Putamen (tissue), 1 donor: Measurements from ENCODE around the gene SLC4A3.
A peak's percentile ranks its signal among the peaks of the same experiment; 100 is the strongest.
"Not testable (repeated sequence)": the region's sequence is repeated elsewhere in the genome, so short reads cannot be mapped to it uniquely, and the experiment has no call there.

Source experiments
- DNase-seq: peaks from one replicate; pipeline ENCODE4 v3.0.0-alpha.2; 2016; ENCODE audit warnings: low spot score

SLC4A3 gene

DNA sequence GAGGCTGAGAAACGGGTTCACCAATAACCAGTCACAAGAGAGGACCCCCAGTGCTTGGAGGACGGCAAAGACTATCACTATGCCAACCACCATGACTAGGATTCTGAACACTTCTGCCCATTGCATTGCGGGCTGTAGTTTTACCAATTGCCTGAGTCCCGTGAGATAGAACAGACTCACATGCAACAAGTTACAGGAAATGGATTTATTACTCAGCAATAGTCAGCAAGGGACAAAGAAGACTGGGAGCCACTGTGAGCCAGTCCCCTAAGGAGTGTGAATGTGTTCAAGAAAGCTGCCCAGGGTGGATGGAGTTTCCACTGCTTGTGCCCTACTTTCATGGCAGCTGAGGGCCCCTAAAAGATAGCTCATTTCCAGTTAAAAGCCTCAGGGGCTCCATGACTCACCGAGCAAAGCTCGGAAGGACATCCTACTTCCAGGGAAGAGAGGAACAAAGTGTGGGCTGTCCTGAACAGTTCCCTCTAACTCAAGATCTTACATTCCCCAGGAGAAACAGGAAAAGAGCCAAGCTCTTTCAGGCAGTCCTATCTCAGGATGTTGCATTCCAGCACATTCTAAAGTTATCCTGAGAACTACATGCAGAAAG is 54.4 kb downstream of the SLC4A3 start:
- DNase-seq, result no peak

DNA sequence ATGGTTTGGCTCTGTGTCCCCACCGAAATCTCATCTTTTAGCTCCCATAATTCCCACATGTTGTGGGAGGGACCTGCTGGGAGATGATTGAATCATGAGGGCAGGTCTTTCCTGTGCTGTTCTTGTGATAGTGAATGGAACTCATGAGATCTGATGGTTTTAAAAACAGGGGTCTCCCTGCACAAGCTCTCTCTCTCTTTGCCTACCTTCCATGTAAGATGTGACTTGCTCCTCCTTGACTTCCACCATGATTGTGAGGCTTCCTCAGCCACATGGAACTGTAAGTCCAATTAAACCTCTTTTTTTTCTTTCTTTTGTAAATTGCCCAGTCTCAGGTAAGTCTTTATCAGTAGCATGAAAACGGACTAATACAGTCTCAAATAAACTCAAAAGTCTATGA is 56.0 kb downstream of the SLC4A3 start:
- not testable (repeated sequence) for DNase-seq

DNA sequence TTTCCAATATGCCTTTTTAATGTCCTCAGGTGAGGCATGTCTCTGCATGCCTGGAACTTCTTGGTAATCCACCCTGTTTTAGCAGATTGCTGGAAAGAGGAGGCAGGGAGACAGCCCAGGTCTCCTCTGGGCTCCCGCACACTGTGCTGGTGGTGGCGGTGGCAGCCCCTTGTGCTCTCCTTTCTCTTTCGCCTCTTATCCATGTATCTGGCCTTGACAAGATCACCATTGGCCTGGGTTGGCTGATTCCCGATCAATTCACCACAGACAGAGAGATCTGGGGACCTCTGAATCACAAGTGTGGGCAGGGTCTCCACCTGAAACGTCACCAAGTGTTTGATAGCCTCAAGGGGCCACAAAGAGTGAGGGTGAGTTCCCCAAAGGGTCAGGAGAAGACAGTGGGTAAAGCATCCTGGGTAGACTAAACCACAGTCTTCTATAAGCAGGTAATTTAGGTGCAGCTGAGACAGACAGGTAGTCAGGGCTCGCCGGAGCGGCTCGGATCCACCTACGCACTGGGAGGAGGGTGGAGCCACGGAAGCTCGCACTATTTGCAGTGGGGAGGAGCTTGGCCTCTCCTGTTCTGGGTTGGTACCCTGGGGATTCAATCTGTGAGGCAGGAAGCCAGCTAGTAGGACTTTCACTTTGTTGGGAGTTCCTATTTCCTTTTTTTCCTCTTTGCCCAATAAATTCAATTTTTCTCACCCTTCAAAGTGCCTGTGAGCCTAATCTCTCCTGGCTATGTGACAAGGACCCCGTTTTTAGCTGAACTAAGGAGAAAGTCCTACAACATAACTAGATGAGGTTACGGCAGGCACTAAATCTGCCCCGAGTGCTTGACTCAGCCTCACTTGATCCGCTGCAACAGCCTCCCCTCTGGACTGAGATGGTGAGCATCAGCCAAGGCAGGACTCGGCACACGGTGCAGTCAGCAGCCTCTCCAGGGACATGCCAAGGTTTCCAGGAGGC is 57.6 kb downstream of the SLC4A3 start:
- peak; percentile 43 for DNase-seq

DNA sequence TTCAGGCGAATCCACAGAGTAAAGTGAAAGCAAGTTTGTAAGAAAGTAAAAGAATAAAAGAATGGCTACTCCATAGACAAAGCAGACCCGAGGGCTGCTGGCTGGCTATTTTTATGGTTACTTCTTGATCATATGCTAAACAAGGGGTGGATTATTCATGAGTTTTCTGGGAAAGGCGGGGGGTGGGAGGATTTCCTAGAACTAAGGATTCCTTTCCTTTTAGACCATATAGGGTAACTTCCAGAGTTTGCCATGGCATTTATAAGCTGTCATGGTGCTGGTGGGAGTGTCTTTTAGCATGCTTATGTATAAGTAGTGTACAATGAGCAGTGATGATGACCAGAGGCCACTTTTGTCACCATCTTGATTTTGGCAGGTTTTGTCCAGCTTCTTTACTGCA is 59.8 kb downstream of the SLC4A3 start:
- no peak for DNase-seq

DNA sequence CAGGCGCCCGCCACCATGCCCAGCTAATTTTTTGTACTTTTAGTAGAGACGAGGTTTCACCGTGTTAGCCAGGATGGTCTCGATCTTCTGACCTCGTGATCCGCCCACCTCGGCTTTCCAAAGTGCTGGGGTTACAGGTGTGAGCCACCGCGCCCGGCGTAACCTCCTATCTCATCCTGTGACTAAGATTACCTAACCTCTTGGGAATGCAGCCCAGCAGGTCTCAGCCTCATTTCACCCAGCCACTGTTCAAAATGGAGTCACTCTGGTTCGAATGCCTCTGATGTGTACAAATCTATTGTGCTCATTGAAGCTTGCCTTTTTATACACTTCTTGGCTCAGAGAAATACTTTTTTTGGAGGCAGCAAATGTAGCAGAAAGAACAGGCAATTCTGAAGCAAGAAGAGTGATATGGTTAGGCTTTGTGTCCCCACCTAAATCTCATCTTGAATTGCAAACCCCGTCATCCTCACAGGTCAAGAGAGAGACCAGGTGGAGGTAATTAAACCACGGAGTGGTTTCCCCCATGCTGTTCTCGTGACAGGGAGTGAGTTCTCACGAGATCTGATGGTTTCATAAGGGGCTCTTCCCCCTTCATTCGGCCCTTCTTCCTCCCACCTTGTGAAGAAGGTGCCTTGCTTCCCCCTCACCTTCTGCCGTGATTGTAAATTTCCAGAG is 60.6 kb downstream of the SLC4A3 start:
- DNase-seq, result no peak

DNA sequence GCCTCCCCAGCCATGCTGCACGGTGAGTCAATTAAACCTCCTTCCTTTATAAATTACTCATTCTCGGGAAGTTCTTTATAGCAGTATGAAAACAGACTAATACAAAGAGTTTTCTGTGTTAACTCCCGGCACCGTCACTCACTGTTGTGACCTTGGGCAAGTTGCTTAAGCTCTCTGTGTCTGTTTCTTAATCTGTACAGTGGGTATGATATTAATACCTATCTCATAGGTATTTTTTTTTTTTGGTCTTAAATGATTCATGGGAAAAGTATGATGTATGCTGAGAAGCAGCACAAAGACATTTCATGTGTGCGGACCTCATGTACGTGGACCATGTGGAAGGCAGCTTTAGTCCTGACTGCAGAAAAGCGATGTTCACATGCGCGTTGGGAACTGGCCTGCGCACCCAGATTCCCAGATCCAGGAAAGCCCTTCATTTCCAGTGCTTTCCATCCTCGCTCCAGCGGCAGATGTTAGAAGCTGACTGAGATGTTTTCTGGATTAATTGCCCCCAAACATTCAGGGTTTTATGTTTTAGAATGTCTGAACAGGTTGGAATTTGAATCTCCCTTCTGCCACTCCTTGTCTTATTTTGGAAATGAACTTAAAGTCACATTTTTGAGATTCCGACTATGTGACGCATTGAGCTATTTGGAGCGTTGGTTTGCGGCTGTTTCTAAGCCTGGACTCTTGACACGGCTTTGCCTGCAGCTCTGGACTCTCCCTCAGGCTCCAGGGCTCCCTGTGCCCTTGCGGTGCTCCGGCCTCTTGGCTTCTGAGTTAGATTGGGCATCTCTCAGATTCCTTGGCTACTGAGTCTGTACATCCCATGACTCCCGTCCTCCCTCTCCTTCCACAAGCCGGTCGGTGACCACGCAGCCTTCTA is 61.4 kb downstream of the SLC4A3 start:
- no peak for DNase-seq

DNA sequence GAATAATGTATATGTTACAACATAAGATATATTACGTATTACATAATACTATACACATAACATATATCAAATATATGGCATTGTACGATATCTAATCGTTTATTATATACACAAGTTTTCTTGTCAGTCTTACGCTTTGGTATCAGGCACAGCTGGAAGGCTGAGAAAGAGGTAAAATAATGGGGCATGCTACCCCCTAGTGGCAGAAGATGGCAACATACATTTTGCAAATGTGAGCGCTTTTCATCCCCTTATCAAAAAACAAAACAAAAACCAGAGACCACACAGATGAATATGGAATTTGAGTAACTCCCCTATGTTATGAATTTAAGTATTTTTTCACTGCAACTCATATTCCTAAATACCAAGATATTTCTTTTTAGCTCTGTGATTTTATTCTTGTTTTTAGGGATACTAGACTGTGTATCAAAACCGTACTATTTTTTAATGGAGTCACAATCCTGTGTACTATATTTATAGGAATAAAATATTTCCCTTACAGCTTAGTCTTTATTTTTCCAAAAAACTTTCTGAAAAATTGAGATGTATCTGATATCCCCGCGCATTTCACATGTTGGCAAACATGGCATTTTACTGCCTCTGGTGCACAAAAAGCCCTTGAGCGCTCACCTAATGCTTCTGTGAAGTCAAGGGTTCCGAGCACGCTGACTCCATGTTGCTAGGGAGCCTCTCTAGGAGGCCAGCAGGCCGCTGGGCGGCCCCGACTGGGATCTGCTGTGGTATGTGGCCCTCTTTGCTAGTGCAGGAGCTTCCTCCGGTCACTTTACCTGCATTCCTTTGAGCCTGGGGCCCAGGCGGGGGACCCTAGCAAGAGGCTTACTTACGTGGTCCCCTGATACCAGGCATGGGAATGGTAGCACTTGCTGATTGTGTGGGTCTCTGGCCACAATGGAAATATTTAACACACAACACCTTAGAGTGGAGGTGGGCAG is 62.5 kb downstream of the SLC4A3 start:
- peak; percentile 16 for DNase-seq

DNA sequence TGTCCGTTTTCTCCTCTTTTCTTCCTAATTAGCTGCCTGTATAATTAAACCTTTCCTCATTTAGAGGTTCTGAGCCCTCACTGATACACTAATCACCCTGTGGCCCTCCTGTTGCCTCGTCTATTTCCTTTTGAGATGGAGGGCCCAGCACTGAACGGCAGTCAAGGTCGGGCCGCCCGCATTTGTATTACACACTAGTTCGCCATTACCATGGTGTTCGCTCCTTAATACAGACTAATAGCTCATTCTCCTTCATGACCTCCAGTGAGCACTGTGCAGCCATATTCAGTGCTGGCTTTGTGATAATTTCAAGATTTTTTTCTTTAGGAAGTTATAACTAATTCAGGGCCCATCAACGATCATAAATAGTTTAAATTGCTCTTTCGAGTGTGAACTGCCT is 64.1 kb downstream of the SLC4A3 start:
- DNase-seq, result no peak
